WTC11 (cell line): ENCODE data around the gene QSOX2. TPM values are rescaled to one million over a fixed set of nuclear protein-coding genes. Genes with fewer than 3 reads are reported as not detected.

Experiments
- ATAC-seq: fragments of 200-7000 bp; cut with Tn5 transposase; 2 replicates; pipeline ENCODE4 v1.10.0; 2021; ENCODE audit warnings: mild to moderate bottlenecking, moderate library complexity
- CTCF ChIA-PET: fragments of 300-600 bp; sonication (Branson Sonifier 250); formaldehyde crosslinking; loops from one replicate; lab custom pipeline; 2021; ENCODE audit warnings: antibody characterized with exemption; lab: Charles Lee
- POLR2A ChIA-PET: fragments of 350-600 bp; sonication (Branson Sonifier 250); formaldehyde crosslinking; loops from one replicate; lab custom pipeline; 2021; ENCODE audit warnings: antibody characterized with exemption; lab: Charles Lee
- DNase-seq: peaks from one replicate; pipeline ENCODE4 v3.0.0; 2021; ENCODE audit warnings: low spot score
- H3K27ac Mint-ChIP-seq: 2 replicates; pipeline ENCODE4 v1.8.0; 2021; ENCODE audit warnings: mixed read lengths
- H3K27me3 Mint-ChIP-seq: 2 replicates; pipeline ENCODE4 v1.8.0; 2021; ENCODE audit warnings: low read depth, mild to moderate bottlenecking, moderate library complexity, mixed read lengths
- H3K36me3 Mint-ChIP-seq: 2 replicates; pipeline ENCODE4 v1.8.0; 2021; ENCODE audit warnings: mixed read lengths
- H3K4me1 Mint-ChIP-seq: 2 replicates; pipeline ENCODE4 v1.8.0; 2022; ENCODE audit warnings: mixed read lengths
- H3K4me3 Mint-ChIP-seq: 2 replicates; pipeline ENCODE4 v1.8.0; 2021; ENCODE audit warnings: mild to moderate bottlenecking, moderate library complexity, mixed read lengths
- H3K9me3 Mint-ChIP-seq: 2 replicates; pipeline ENCODE4 v1.8.0; 2021; ENCODE audit warnings: mixed read lengths
- AR ChIP-seq: fragments of 250-450 bp; sonication (Bioruptor Pico); IDR thresholded peaks from 2 replicates; pipeline ENCODE4 v1.9.0; 2021; ENCODE audit warnings: mild to moderate bottlenecking
- CBFB ChIP-seq: sonication (generic); formaldehyde crosslinking; IDR thresholded peaks from 2 replicates; pipeline ENCODE4 v1.8.1; 2022; ENCODE audit warnings: mild to moderate bottlenecking, low read depth, missing genetic modification reagents
- FOXP1 ChIP-seq: sonication (generic); formaldehyde crosslinking; IDR thresholded peaks from 2 replicates; pipeline ENCODE4 v1.8.0; 2022; ENCODE audit warnings: missing genetic modification reagents, mild to moderate bottlenecking, moderate library complexity, borderline replicate concordance
- KAT7 ChIP-seq: sonication (generic); formaldehyde crosslinking; IDR thresholded peaks from 2 replicates; pipeline ENCODE4 v1.8.1; 2023; ENCODE audit warnings: missing genetic modification reagents, mild to moderate bottlenecking, borderline replicate concordance
- OVOL2 ChIP-seq: fragments of 250-450 bp; sonication (Bioruptor Pico); IDR thresholded peaks from 2 replicates; pipeline ENCODE4 v1.9.0; 2021; ENCODE audit warnings: mild to moderate bottlenecking, borderline replicate concordance
- RELA ChIP-seq: sonication (generic); formaldehyde crosslinking; IDR thresholded peaks from 2 replicates; pipeline ENCODE4 v1.8.1; 2022; ENCODE audit warnings: missing genetic modification reagents, mild to moderate bottlenecking, borderline replicate concordance
- TEAD1 ChIP-seq: sonication (generic); formaldehyde crosslinking; IDR thresholded peaks from 2 replicates; pipeline ENCODE4 v1.8.0; 2022; ENCODE audit warnings: mild to moderate bottlenecking, missing genetic modification reagents
- TP53 ChIP-seq: sonication (generic); formaldehyde crosslinking; IDR thresholded peaks from 2 replicates; pipeline ENCODE4 v1.8.1; 2023; ENCODE audit warnings: mild to moderate bottlenecking, missing genetic modification reagents
- ZNF138 ChIP-seq: sonication (generic); formaldehyde crosslinking; conservative IDR thresholded peaks from 2 replicates; pipeline ENCODE4 v1.8.1; 2022; ENCODE audit warnings: mild to moderate bottlenecking, moderate library complexity, missing genetic modification reagents
- ZNF232 ChIP-seq: sonication (generic); formaldehyde crosslinking; IDR thresholded peaks from 2 replicates; pipeline ENCODE4 v1.8.0; 2022; ENCODE audit warnings: mild to moderate bottlenecking, missing genetic modification reagents
- ZNF532 ChIP-seq: fragments of 250-450 bp; sonication (Bioruptor Pico); IDR thresholded peaks from 2 replicates; pipeline ENCODE4 v1.9.0; 2021; ENCODE audit warnings: mild to moderate bottlenecking, borderline replicate concordance
- ZNF671 ChIP-seq: fragments of 250-450 bp; sonication (Bioruptor Pico); IDR thresholded peaks from 2 replicates; pipeline ENCODE4 v1.8.0; 2021; ENCODE audit warnings: mild to moderate bottlenecking
- total RNA-seq: library from RNA; stranded (reverse); gene quantifications from 3 replicates; pipeline ENCODE4 v1.2.3, GENCODE V29; 2021
- TF ChIP-seq, protein P1 (sequence below): sonication (generic); formaldehyde crosslinking; conservative IDR thresholded peaks from 2 replicates; pipeline ENCODE4 v1.8.1; 2022; ENCODE audit warnings: mild to moderate bottlenecking, missing genetic modification reagents
- TF ChIP-seq, protein P2 (sequence below): sonication (generic); formaldehyde crosslinking; IDR thresholded peaks from 2 replicates; pipeline ENCODE4 v1.8.0; 2023; ENCODE audit warnings: missing genetic modification reagents
- TF ChIP-seq, protein P3 (sequence below): fragments of 250-450 bp; sonication (Bioruptor Pico); IDR thresholded peaks from 2 replicates; pipeline ENCODE4 v1.9.0; 2021; ENCODE audit warnings: moderate library complexity, mild to moderate bottlenecking, inconsistent platforms, borderline replicate concordance
- TF ChIP-seq, protein P4 (sequence below): sonication (generic); formaldehyde crosslinking; IDR thresholded peaks from 2 replicates; pipeline ENCODE4 v1.8.1; 2022; ENCODE audit warnings: missing genetic modification reagents, borderline replicate concordance
- TF ChIP-seq, protein P5 (sequence below): sonication (generic); formaldehyde crosslinking; IDR thresholded peaks from 2 replicates; pipeline ENCODE4 v1.8.0; 2023; ENCODE audit warnings: mild to moderate bottlenecking, missing genetic modification reagents
- TF ChIP-seq, protein P6 (sequence below): sonication (generic); formaldehyde crosslinking; IDR thresholded peaks from 2 replicates; pipeline ENCODE4 v1.8.1; 2023; ENCODE audit warnings: mild to moderate bottlenecking, missing genetic modification reagents, moderate library complexity
- TF ChIP-seq, protein P7 (sequence below): sonication (generic); formaldehyde crosslinking; IDR thresholded peaks from 2 replicates; pipeline ENCODE4 v1.8.1; 2023; ENCODE audit warnings: mild to moderate bottlenecking, moderate library complexity, missing genetic modification reagents

The QSOX2 gene
- total RNA-seq, 1 experiment from 2014 or later: 33.2 TPM

DNA sequence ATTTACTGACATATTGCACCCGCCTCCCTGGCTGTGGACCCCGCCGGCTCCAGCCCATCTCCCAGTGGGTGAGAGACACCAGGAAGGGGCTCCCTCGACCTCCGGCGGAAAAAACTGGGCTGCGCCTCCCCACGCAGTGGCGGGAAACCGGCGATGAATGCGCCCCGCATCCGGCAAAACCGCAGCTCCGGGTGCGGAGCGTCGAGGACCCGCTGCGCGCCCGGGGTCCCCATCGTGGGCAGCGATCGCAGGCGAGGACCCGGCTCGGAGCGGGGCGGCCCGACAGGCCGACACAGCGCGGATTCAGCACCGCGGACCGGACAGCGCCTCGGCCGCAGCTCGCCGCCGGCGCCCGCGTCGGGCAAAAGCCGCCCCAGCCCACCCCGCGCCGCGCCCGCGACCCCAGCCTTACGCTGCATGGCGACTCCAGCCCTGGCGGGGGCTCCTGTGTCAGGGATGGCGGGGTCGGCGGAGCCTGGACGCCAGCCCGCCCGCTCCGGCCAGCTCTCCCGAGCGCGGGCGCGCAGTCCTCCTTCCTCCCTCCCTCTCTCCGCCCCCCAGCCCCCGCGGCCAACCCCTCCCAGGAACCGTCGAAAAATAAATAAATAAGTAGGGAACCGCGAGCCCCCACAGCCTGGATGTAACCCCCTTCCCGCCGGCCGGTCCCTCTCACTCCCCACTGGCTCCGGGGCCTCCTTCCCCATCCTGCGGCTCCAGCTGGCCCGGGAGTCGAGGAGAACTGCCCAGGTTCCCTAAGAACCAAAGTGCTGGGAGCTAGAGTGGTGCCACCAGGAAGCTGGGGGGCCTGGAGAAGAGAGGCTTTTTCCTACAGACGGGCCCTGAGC, 43.8 kb downstream of the QSOX2 start (continued):
- TF ChIP-seq ZNF532 (CRISPR knock-in tag) (no peak), AR (CRISPR knock-in tag) (no peak), TEAD1 (peak; percentile 83; the same call in 1 of the 2 replicates), TP53 (peak; percentile 83), RELA (CRISPR knock-in tag) (peak; percentile 92), CBFB (CRISPR knock-in tag) (no peak), OVOL2 (CRISPR knock-in tag) (no peak)
- TF ChIP-seq, protein P1, sequence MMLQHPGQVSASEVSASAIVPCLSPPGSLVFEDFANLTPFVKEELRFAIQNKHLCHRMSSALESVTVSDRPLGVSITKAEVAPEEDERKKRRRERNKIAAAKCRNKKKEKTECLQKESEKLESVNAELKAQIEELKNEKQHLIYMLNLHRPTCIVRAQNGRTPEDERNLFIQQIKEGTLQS: no peak
- TF ChIP-seq, protein P2, sequence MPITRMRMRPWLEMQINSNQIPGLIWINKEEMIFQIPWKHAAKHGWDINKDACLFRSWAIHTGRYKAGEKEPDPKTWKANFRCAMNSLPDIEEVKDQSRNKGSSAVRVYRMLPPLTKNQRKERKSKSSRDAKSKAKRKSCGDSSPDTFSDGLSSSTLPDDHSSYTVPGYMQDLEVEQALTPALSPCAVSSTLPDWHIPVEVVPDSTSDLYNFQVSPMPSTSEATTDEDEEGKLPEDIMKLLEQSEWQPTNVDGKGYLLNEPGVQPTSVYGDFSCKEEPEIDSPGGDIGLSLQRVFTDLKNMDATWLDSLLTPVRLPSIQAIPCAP (CRISPR knock-in tag): no peak
- TF ChIP-seq, protein P3, sequence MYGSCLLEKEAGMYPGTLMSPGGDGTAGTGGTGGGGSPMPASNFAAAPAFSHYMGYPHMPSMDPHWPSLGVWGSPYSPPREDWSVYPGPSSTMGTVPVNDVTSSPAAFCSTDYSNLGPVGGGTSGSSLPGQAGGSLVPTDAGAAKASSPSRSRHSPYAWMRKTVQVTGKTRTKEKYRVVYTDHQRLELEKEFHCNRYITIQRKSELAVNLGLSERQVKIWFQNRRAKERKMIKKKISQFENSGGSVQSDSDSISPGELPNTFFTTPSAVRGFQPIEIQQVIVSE: no peak

DNA sequence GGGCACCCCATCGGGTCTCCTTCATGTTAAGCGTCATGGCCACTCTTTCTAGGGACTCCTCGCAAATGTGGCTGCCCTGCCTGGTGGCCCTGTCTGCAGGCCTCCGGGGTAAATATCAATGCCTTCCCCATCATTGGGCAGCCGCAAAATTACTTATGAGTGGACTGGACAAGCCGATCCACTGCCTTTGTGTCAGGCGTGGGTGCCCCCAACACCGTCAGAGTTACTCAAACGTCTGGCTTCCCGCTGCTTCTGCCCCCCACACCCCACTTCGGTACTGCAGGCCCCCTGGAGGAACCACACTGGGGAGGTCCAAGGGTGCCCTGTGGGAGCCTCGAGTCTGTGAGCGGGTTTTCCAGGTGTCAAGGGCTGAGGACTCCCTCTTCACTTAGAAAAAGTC, 44.4 kb downstream of the QSOX2 start:
- Mint-ChIP-seq H3K9me3 (no peaks in the 10 kb centered on the region), H3K36me3 (no peaks in the 10 kb centered on the region), H3K4me1 (peaks cover 14% of the 10 kb centered on the region), H3K27ac (no peak overlapping the region), H3K27me3 (peaks cover 94% of the 10 kb centered on the region), H3K4me3 (no peak overlapping the region)
- CTCF ChIA-PET: interaction anchor here (0.6 to 2.2 kb wide), 3 partner anchors 11 to 62 kb away, joined by 3 to 7 read pairs (median 3); no protein-coding TSS in a partner anchor
- DNase-seq (no peak), ATAC-seq (no peak)
- POLR2A ChIA-PET: interaction anchor here (1.5 kb wide), 1 partner anchor 55 kb away, joined by 4 read pairs; no protein-coding TSS in a partner anchor
- TF ChIP-seq, protein P4, sequence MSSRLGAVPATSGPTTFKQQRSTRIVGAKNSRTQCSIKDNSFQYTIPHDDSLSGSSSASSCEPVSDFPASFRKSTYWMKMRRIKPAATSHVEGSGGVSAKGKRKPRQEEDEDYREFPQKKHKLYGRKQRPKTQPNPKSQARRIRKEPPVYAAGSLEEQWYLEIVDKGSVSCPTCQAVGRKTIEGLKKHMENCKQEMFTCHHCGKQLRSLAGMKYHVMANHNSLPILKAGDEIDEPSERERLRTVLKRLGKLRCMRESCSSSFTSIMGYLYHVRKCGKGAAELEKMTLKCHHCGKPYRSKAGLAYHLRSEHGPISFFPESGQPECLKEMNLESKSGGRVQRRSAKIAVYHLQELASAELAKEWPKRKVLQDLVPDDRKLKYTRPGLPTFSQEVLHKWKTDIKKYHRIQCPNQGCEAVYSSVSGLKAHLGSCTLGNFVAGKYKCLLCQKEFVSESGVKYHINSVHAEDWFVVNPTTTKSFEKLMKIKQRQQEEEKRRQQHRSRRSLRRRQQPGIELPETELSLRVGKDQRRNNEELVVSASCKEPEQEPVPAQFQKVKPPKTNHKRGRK (CRISPR knock-in tag): no peak
- TF ChIP-seq, protein P5, sequence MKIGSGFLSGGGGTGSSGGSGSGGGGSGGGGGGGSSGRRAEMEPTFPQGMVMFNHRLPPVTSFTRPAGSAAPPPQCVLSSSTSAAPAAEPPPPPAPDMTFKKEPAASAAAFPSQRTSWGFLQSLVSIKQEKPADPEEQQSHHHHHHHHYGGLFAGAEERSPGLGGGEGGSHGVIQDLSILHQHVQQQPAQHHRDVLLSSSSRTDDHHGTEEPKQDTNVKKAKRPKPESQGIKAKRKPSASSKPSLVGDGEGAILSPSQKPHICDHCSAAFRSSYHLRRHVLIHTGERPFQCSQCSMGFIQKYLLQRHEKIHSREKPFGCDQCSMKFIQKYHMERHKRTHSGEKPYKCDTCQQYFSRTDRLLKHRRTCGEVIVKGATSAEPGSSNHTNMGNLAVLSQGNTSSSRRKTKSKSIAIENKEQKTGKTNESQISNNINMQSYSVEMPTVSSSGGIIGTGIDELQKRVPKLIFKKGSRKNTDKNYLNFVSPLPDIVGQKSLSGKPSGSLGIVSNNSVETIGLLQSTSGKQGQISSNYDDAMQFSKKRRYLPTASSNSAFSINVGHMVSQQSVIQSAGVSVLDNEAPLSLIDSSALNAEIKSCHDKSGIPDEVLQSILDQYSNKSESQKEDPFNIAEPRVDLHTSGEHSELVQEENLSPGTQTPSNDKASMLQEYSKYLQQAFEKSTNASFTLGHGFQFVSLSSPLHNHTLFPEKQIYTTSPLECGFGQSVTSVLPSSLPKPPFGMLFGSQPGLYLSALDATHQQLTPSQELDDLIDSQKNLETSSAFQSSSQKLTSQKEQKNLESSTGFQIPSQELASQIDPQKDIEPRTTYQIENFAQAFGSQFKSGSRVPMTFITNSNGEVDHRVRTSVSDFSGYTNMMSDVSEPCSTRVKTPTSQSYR: no peak
- TF ChIP-seq, protein P6, sequence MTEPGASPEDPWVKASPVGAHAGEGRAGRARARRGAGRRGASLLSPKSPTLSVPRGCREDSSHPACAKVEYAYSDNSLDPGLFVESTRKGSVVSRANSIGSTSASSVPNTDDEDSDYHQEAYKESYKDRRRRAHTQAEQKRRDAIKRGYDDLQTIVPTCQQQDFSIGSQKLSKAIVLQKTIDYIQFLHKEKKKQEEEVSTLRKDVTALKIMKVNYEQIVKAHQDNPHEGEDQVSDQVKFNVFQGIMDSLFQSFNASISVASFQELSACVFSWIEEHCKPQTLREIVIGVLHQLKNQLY (CRISPR knock-in tag): no peak
- TF ChIP-seq ZNF671 (CRISPR knock-in tag): no peak
- TF ChIP-seq, protein P7, sequence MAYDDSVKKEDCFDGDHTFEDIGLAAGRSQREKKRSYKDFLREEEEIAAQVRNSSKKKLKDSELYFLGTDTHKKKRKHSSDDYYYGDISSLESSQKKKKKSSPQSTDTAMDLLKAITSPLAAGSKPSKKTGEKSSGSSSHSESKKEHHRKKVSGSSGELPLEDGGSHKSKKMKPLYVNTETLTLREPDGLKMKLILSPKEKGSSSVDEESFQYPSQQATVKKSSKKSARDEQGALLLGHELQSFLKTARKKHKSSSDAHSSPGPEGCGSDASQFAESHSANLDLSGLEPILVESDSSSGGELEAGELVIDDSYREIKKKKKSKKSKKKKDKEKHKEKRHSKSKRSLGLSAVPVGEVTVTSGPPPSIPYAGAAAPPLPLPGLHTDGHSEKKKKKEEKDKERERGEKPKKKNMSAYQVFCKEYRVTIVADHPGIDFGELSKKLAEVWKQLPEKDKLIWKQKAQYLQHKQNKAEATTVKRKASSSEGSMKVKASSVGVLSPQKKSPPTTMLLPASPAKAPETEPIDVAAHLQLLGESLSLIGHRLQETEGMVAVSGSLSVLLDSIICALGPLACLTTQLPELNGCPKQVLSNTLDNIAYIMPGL (CRISPR knock-in tag): no peak
- no peak for TF ChIP-seq FOXP1 (CRISPR knock-in tag)
- no peak for TF ChIP-seq ZNF138 (CRISPR knock-in tag)
- TF ChIP-seq KAT7: no peak
- TF ChIP-seq ZNF232 (CRISPR knock-in tag): no peak
